Cardiac muscle cell (in vitro differentiated cells and primary cell): ENCODE measurements around the gene MRPL18. TPM values are rescaled to one million over a fixed set of nuclear protein-coding genes. Genes with fewer than 3 reads are reported as not detected.

Experiments
- DNase-seq, 2 donors: peaks; one replicate each; pipeline versions ENCODE4 v3.0.0 to v3.0.0-alpha.2; 2010 to 2017; ENCODE audit warnings: low read depth in 1 of 2, low spot score in 1 of 2
- H3K27ac ChIP-seq: fragments of 200-600 bp; sonication (generic); 2 replicates; pipeline ENCODE4 v1.5.1; 2016
- H3K27me3 ChIP-seq: fragments of 200-600 bp; sonication (generic); 2 replicates; pipeline ENCODE4 v1.6.0; 2016; ENCODE audit warnings: control low read depth
- H3K36me3 ChIP-seq: fragments of 200-600 bp; sonication (generic); 2 replicates; pipeline ENCODE4 v1.5.1; 2016; ENCODE audit warnings: control low read depth
- H3K4me1 ChIP-seq: fragments of 200-600 bp; sonication (generic); 2 replicates; pipeline ENCODE4 v1.8.1; 2017; ENCODE audit warnings: low read depth, mild to moderate bottlenecking, mixed run types
- H3K4me3 ChIP-seq: fragments of 200-600 bp; sonication (generic); 2 replicates; pipeline ENCODE4 v1.5.1; 2016; ENCODE audit warnings: mild to moderate bottlenecking
- H3K9me3 ChIP-seq: fragments of 200-600 bp; sonication (generic); 2 replicates; pipeline ENCODE4 v1.5.1; 2017; ENCODE audit warnings: low read depth, mild to moderate bottlenecking, control low read depth
- polyA plus RNA-seq: library from polyadenylated mRNA; unstranded; fragments of >200 nt; fragmentation: Nextera tagmentation; extraction: Ambion mirVana; gene quantifications from 2 replicates; pipeline ENCODE4 v1.2.1, GENCODE V29; 2016
- total RNA-seq: library from RNA; depleted of rRNA; stranded (reverse); fragments of >200 nt; gene quantifications from 2 replicates; pipeline ENCODE4 v1.2.3, GENCODE V29; 2016
- TF ChIP-seq, protein P1 (sequence below): IDR thresholded peaks from 2 replicates; pipeline ENCODE4 v1.5.1; 2012; ENCODE audit warnings: low read depth, mild to moderate bottlenecking, low read length

MRPL18 gene
- total and polyA plus RNA-seq, 2 experiments from 2014 or later, result 50.5 to 75.6 TPM

DNA sequence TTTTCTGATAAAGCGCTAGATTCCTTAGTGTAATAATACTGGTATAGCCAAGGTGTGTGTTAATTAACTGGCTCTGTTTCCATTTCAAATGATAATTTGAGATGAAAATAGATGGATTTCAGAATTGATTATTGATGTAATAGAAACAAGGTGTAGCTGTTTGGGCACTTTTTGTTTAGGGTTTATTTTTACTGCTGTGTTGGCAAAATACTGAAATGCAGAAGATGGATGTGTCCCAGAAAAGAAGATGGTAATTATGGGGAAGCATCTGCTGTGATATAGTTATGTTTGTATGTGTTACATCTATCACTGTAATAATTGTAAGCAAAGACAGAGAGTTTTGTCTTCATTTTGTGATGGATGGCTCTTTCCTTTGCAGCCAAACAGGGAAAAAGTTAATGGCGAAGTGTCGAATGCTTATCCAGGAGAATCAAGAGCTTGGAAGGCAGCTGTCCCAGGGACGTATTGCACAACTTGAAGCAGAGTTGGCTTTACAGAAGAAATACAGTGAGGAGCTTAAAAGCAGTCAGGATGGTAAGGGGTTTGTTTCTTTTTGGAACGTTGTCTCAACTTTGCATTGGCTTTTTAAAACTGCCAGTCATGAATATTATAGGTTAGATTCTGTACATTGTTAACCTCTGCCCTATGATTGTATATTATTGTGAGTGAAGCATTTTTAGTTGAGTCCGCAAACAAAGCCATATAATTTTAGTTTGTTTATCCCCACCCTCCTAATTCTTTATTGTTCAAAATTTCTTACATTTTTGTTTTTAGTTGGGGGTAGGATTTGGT is 37.0 kb upstream of the MRPL18 start:
- TF ChIP-seq, protein P1, sequence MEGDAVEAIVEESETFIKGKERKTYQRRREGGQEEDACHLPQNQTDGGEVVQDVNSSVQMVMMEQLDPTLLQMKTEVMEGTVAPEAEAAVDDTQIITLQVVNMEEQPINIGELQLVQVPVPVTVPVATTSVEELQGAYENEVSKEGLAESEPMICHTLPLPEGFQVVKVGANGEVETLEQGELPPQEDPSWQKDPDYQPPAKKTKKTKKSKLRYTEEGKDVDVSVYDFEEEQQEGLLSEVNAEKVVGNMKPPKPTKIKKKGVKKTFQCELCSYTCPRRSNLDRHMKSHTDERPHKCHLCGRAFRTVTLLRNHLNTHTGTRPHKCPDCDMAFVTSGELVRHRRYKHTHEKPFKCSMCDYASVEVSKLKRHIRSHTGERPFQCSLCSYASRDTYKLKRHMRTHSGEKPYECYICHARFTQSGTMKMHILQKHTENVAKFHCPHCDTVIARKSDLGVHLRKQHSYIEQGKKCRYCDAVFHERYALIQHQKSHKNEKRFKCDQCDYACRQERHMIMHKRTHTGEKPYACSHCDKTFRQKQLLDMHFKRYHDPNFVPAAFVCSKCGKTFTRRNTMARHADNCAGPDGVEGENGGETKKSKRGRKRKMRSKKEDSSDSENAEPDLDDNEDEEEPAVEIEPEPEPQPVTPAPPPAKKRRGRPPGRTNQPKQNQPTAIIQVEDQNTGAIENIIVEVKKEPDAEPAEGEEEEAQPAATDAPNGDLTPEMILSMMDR, result no peak
- Histone ChIP-seq H3K36me3 (peaks cover 75% of the 10 kb centered on the region), H3K4me3 (no peak overlapping the region), H3K9me3 (no peaks in the 10 kb centered on the region), H3K27ac (peak overlapping the region; percentile 39), H3K4me1 (no peaks in the 10 kb centered on the region), H3K27me3 (no peaks in the 10 kb centered on the region)
- DNase-seq, result no peak

DNA sequence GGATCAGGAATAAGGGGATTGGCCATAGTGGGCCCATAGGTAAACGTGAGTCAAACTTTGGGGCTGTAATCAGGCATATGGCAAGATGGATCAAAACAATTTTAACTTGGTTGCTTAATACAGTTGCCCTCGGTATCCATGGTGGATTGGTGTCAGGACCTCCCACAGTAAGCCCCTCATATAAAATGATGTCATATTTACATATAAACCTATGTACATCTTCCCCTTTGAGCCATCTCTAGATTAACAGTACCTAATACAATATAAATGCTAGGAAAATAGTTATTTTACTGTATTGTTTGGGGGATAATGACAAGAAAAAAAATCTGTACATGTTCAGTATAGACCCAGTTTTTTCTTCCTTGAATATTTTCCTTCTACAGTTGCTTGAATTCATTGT is 35.9 kb upstream of the MRPL18 start:
- DNase-seq, result no peak
- Histone ChIP-seq H3K4me3 (no peak overlapping the region), H3K27ac (no peak overlapping the region), H3K4me1 (no peaks in the 10 kb centered on the region), H3K36me3 (peaks cover 66% of the 10 kb centered on the region), H3K27me3 (no peaks in the 10 kb centered on the region), H3K9me3 (no peaks in the 10 kb centered on the region)
- TF ChIP-seq, protein P1, result no peak

DNA sequence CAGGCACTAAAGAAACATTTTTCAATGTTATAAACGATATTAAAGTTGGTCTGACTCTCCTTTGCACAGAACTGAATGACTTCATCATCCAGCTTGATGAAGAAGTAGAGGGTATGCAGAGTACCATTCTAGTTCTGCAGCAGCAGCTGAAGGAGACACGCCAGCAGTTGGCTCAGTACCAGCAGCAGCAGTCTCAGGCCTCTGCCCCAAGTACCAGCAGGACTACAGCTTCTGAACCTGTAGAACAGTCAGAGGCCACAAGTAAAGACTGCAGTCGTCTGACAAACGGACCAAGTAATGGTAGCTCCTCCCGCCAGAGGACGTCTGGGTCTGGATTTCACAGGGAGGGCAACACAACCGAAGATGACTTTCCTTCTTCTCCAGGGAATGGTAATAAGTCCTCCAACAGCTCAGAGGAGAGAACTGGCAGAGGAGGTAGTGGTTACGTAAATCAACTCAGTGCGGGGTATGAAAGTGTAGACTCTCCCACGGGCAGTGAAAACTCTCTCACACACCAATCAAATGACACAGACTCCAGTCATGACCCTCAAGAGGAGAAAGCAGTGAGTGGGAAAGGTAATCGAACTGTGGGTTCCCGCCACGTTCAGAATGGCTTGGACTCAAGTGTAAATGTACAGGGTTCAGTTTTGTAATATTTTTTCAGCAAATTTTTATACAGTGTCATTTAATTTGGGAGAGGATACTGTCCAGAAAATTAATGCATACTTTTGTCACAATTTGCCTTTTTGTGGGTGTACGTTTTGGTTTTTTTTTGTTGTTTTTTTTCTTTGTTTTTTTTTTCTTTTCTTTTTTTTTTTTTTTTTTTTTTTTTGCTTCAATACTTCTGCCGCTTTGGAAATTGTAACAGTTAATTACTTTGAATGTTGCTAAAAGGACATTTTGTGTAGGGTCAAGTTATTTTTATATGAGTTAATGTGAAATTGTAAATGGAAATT is 35.0 kb upstream of the MRPL18 start:
- Histone ChIP-seq H3K4me3 (no peak overlapping the region), H3K9me3 (no peaks in the 10 kb centered on the region), H3K27ac (no peak overlapping the region), H3K27me3 (no peaks in the 10 kb centered on the region), H3K36me3 (peaks cover 58% of the 10 kb centered on the region), H3K4me1 (no peaks in the 10 kb centered on the region)
- TF ChIP-seq, protein P1, result no peak
- DNase-seq, result no peak

DNA sequence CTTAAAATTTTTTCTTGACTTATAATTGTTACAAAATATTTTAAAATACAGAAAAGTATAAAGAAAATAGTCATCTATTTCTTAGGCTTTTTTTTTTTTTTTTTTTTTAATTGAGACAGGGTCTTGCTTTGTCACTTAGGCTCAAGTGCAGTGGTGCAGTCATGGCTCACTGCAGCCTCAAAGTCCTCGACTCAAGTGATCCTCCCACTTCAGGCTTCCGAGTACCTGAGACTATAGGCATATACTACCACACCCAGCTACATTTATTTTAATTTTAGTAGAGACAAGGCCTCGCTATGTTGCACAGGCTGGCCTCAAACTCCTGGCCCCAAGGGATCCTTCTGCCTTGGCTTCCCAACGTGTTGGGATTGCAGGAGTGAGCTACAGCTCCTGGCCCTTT is 33.8 kb upstream of the MRPL18 start:
- Histone ChIP-seq H3K9me3 (no peaks in the 10 kb centered on the region), H3K4me3 (no peak overlapping the region), H3K27me3 (no peaks in the 10 kb centered on the region), H3K27ac (peak overlapping the region; percentile 38), H3K4me1 (peaks cover 9% of the 10 kb centered on the region), H3K36me3 (peaks cover 45% of the 10 kb centered on the region)
- TF ChIP-seq, protein P1, result no peak
- no peak for DNase-seq

DNA sequence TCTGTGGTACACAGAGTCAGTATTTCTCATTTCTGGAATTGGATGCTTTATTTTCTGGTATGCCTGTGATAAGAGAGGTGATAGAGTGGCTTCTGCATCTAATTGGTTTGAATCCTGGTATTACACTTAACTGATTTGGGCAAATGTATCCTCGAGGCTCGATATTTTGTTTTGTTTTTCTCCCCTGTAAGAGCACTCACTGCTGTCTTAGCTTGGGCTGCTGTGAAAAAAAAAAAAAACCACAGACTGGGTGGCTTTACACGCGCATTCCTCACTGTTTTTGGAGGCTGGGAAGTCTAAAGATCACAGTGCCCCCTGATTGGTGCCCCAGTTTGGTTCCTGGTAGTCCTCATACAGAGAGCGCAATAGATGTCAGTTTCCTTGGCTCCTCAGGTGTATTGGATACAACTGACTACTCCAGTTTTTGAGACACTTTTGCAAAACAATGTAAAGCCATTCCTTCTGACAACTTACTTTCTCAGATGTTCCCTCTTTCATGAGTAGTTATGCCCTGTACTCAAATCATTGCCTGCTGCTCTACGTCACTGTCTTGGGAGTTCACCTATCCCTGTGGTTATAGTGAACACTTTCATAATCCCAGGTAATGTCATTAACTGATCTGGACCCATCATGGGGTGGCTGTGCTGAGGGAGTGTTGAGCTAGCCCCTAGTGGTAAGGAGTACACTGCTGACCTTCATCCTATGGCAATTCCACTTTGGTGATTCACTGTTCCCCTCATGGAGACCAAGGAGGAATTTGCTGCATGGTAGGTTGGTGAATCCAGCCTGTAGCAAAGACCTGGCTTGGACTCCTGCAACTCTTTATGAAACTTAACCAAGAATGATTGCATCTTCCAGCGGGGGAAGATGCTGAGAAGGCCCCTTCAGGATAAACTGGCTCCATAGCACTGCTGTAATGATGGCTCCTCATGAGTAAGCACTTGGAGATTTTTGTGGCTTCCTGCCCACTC is 32.0 kb upstream of the MRPL18 start:
- peak in 1 of 2 donors; percentile 44 for DNase-seq
- TF ChIP-seq, protein P1, result peak; percentile 9
- Histone ChIP-seq H3K4me1 (peaks cover 16% of the 10 kb centered on the region), H3K36me3 (peaks cover 31% of the 10 kb centered on the region), H3K9me3 (no peaks in the 10 kb centered on the region), H3K27me3 (no peaks in the 10 kb centered on the region), H3K27ac (peak overlapping the region; percentile 18), H3K4me3 (no peak overlapping the region)
